ENCODE measurements around the gene SPEF2. TPM values are rescaled to one million over a fixed set of nuclear protein-coding genes. Genes with fewer than 3 reads are reported as not detected.
"Not testable (repeated sequence)": the region's sequence is repeated elsewhere in the genome, so short reads cannot be mapped to it uniquely, and the experiment has no call there.

The SPEF2 gene
- total RNA-seq, 1 experiment from 2014 or later = 8.0 TPM

DNA sequence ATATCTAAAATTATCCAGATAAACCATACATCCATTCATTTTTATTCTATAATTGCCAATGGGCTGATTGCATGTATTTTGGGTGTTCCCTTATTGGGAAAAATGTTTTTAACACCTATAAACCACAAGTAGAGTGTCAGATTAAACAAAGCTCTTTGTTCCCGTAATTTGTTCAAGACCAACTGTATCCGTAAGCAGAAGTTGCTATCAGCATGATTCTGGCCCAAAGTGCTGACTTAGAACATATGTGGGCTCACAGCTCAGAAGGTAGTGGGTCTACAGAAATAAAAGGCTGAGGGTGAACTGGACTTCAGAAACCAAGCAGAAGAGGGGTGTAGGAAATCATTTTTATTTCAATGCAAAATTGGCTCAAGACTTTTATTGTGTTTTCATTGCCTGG is 215.6 kb downstream of the SPEF2 start:
- intact Hi-C loops (cut with micrococcal nuclease; ENCODE audit: unreplicated experiment) = no loop called here
- Mint-ChIP-seq H3K36me3 (ENCODE audit: insufficient read depth, unreplicated experiment) (no peaks in the 10 kb centered on the region), H3K4me3 (ENCODE audit: low read depth, unreplicated experiment) (no peak overlapping the region), H3K27ac (ENCODE audit: unreplicated experiment) (no peak overlapping the region), H3K4me1 (ENCODE audit: low read depth, unreplicated experiment) (no peaks in the 10 kb centered on the region), H3K9me3 (ENCODE audit: low read depth, unreplicated experiment) (no peaks in the 10 kb centered on the region), H3K27me3 (ENCODE audit: unreplicated experiment) (no peaks in the 10 kb centered on the region)
- TF ChIP-seq, protein P1, sequence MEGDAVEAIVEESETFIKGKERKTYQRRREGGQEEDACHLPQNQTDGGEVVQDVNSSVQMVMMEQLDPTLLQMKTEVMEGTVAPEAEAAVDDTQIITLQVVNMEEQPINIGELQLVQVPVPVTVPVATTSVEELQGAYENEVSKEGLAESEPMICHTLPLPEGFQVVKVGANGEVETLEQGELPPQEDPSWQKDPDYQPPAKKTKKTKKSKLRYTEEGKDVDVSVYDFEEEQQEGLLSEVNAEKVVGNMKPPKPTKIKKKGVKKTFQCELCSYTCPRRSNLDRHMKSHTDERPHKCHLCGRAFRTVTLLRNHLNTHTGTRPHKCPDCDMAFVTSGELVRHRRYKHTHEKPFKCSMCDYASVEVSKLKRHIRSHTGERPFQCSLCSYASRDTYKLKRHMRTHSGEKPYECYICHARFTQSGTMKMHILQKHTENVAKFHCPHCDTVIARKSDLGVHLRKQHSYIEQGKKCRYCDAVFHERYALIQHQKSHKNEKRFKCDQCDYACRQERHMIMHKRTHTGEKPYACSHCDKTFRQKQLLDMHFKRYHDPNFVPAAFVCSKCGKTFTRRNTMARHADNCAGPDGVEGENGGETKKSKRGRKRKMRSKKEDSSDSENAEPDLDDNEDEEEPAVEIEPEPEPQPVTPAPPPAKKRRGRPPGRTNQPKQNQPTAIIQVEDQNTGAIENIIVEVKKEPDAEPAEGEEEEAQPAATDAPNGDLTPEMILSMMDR (IDR thresholded peaks at IDR 0.05; ENCODE audit: unreplicated experiment) = no peak
- no peak for DNase-seq
- CTCF ChIA-PET = no interaction called here
- BruUV-seq (replicated peaks) = no TSS peak

DNA sequence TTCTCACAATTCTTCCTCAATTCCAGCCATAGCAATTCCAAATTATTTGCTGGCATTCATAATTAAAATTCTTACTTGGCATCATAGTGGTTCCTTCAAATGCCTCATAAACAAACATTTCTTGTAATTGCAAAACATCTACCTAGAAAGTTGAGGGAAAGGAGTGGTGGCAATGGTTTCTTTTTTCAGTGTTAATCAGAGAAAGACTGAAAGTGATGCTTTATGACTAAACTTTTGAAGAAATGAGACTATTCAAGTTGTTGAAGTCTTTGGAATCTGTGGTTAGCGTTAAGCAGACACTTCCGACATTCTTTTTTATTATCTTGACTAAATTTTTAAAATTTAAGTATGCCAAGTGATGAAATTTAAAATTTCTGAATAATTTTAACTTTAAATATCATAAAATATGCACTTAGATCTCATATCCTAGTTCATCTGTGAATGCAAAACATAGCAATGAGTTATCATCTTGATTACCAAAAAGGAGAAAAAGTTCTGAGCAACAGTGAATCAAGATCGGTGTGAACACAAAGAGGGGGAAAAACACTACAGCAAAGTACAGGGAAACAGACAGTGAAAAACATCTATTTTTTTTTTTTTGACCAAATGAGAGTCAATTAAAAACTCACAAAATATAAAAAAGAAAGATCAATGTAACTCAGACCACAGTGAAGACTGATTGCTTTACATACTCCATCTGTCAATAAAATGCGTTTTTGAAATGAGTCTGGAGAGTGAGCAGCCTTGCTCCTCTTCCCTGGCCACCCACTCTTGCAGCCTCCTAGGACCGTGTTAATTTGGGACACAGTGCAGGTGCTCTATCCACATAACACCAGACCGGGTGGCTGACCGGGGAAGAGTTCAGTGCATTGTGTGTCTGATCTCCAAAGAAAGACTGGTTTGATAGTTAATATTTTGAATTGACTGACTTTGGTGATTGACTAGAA is 218.4 kb downstream of the SPEF2 start:
- intact Hi-C loops (cut with micrococcal nuclease; ENCODE audit: unreplicated experiment) = no loop called here

DNA sequence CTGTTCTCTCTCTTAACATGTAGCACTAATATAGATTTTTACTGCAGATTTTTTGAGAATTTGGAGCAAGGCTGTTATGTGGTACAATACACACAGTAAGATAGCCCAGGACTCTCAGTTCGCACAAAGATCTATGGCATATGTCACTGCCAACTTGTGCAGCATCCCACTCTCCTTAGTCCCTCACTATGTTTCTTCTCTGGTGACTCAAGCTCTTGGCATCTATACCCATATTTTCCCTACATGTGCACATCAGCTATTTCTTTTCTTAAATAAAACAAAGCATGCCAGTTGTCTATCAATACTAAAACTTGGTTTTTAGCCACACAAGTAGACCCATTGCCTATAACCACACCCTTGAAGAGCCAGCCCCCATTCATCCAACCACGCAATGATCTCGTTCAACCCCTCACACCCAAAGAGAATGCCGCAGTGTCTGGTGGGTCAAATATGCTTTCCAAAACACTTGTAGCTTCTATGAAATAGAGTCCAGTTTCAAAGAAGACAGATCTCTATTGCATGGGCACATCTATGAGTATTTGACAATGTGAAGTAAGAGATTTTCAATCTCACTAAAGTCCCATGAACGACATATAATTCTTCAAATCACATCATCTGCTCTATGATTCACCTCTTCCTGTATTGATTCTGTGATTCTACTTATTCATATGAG is 220.8 kb downstream of the SPEF2 start:
- TF ChIP-seq, protein P1 (IDR thresholded peaks at IDR 0.05; ENCODE audit: unreplicated experiment) = no peak
- CTCF ChIA-PET = no interaction called here
- DNase-seq = no peak
- BruUV-seq (replicated peaks) = no TSS peak
- intact Hi-C loops (cut with micrococcal nuclease; ENCODE audit: unreplicated experiment) = no loop called here
- Mint-ChIP-seq H3K4me1 (ENCODE audit: low read depth, unreplicated experiment) (no peaks in the 10 kb centered on the region), H3K9me3 (ENCODE audit: low read depth, unreplicated experiment) (no peaks in the 10 kb centered on the region), H3K27ac (ENCODE audit: unreplicated experiment) (no peak overlapping the region), H3K27me3 (ENCODE audit: unreplicated experiment) (no peaks in the 10 kb centered on the region), H3K36me3 (ENCODE audit: insufficient read depth, unreplicated experiment) (no peaks in the 10 kb centered on the region), H3K4me3 (ENCODE audit: low read depth, unreplicated experiment) (no peak overlapping the region)

More for the DNA sequence above, 218.4 kb downstream of the SPEF2 start:
- no TSS peak for BruUV-seq (replicated peaks)
- Mint-ChIP-seq H3K4me3 (ENCODE audit: low read depth, unreplicated experiment) (no peak overlapping the region), H3K9me3 (ENCODE audit: low read depth, unreplicated experiment) (no peaks in the 10 kb centered on the region), H3K27me3 (ENCODE audit: unreplicated experiment) (no peaks in the 10 kb centered on the region), H3K27ac (ENCODE audit: unreplicated experiment) (no peak overlapping the region), H3K36me3 (ENCODE audit: insufficient read depth, unreplicated experiment) (no peaks in the 10 kb centered on the region), H3K4me1 (ENCODE audit: low read depth, unreplicated experiment) (no peaks in the 10 kb centered on the region)
- TF ChIP-seq, protein P1 (IDR thresholded peaks at IDR 0.05; ENCODE audit: unreplicated experiment) = no peak
- no peak for DNase-seq
- CTCF ChIA-PET = no interaction called here

DNA sequence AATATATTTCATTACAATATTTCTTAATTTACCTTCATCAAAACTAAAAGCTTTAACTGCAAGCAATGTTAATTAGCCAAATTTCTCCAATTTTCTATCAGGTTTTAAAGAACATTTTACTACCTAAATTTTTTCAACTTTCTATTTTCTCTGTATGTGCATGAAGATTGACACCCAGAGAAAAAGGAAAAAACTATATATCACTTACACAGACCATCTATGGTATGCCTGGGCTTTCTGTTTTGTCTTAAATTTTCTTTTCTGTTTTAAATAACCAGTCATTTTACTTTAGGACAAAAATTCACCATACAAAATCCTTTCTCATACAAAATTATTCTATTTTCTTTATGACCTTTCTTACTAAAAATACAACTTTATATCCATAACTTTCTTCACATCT is 225.2 kb downstream of the SPEF2 start:
- H3K4me1 Mint-ChIP-seq (ENCODE audit: low read depth, unreplicated experiment) = no peaks in the 10 kb centered on the region
- intact Hi-C loops (cut with micrococcal nuclease; ENCODE audit: unreplicated experiment) = no loop called here

DNA sequence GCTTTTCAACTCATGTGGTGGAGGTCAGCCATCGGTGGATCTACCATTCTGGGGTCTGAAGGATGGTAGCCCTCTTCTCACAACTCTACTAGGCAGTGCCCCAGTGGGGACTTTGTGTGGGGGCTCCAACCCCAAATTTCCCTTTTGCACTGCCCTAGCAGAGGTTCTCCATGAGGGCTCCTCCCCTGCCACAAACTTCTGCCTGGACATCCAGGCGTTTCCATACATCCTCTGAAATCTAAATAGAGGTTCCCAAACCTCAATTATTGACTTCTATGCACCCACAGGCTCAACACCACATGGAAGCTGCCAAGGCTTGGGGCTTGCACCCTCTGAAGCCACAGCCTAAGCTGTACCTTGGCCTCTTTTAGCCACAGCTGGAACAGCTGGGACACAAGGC is 227.8 kb downstream of the SPEF2 start:
- H3K27ac Mint-ChIP-seq (ENCODE audit: unreplicated experiment); H3K4me1 Mint-ChIP-seq (ENCODE audit: low read depth, unreplicated experiment); CTCF ChIA-PET; DNase-seq; H3K4me3 Mint-ChIP-seq (ENCODE audit: low read depth, unreplicated experiment); H3K36me3 Mint-ChIP-seq (ENCODE audit: insufficient read depth, unreplicated experiment); BruUV-seq (replicated peaks); H3K27me3 Mint-ChIP-seq (ENCODE audit: unreplicated experiment); H3K9me3 Mint-ChIP-seq (ENCODE audit: low read depth, unreplicated experiment); intact Hi-C loops (cut with micrococcal nuclease; ENCODE audit: unreplicated experiment): not testable (repeated sequence)

More for the DNA sequence above, 225.2 kb downstream of the SPEF2 start:
- no peak overlapping the region for H3K4me3 Mint-ChIP-seq (ENCODE audit: low read depth, unreplicated experiment)
- no peaks in the 10 kb centered on the region for H3K27me3 Mint-ChIP-seq (ENCODE audit: unreplicated experiment)
- TF ChIP-seq, protein P1 (IDR thresholded peaks at IDR 0.05; ENCODE audit: unreplicated experiment) = no peak
- no peak overlapping the region for H3K27ac Mint-ChIP-seq (ENCODE audit: unreplicated experiment)
- peaks cover 7% of the 10 kb centered on the region for H3K9me3 Mint-ChIP-seq (ENCODE audit: low read depth, unreplicated experiment)
- BruUV-seq (replicated peaks) = no TSS peak
- no peak for DNase-seq
- CTCF ChIA-PET = no interaction called here
- no peaks in the 10 kb centered on the region for H3K36me3 Mint-ChIP-seq (ENCODE audit: insufficient read depth, unreplicated experiment)

Data from Calu3 (cell line).